Measurements from ENCODE around the gene ZNF35.

DNA sequence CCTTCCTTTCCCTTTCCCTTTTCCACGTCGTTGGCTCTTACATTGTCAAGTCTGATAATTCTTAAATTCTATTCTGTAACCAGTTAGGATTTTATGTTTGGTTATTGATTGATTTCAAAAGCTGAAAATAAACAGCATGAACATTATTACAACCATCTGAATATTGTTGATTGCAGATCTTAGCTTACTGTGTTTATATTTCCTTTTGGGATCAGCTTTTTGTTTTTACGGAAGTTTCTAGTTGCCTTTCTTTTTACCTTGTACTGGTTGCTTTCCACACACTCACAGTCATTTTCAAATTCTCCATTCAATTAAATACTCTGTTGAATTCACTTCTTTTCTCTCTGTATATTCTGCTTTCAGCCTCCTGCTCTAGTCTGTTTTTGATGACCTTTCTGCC, 16.6 kb downstream of the ZNF35 start:
- TF ChIP-seq TCF12 (IDR thresholded peaks at IDR 0.05), result no peak
- TF ChIP-seq, protein P1, sequence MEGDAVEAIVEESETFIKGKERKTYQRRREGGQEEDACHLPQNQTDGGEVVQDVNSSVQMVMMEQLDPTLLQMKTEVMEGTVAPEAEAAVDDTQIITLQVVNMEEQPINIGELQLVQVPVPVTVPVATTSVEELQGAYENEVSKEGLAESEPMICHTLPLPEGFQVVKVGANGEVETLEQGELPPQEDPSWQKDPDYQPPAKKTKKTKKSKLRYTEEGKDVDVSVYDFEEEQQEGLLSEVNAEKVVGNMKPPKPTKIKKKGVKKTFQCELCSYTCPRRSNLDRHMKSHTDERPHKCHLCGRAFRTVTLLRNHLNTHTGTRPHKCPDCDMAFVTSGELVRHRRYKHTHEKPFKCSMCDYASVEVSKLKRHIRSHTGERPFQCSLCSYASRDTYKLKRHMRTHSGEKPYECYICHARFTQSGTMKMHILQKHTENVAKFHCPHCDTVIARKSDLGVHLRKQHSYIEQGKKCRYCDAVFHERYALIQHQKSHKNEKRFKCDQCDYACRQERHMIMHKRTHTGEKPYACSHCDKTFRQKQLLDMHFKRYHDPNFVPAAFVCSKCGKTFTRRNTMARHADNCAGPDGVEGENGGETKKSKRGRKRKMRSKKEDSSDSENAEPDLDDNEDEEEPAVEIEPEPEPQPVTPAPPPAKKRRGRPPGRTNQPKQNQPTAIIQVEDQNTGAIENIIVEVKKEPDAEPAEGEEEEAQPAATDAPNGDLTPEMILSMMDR (IDR thresholded peaks at IDR 0.05), result no peak
- TF ChIP-seq, protein P2, sequence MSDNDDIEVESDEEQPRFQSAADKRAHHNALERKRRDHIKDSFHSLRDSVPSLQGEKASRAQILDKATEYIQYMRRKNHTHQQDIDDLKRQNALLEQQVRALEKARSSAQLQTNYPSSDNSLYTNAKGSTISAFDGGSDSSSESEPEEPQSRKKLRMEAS (IDR thresholded peaks at IDR 0.05; ENCODE audit: low read depth), result no peak
- no peak for TF ChIP-seq TAF1 (IDR thresholded peaks at IDR 0.05; ENCODE audit: borderline replicate concordance, low read depth, low read length)
- TF ChIP-seq TEAD4 (IDR thresholded peaks at IDR 0.05; ENCODE audit: borderline replicate concordance, insufficient read depth), result no peak
- TF ChIP-seq GATA2 (CRISPR knock-in tag; IDR thresholded peaks at IDR 0.05), result no peak
- TF ChIP-seq EP300 (IDR thresholded peaks at IDR 0.05; ENCODE audit: borderline replicate concordance in 1 of 2, low read depth in 1 of 2, low read length in 1 of 2), result no peak
- no peak for TF ChIP-seq SIN3A (IDR thresholded peaks at IDR 0.05; ENCODE audit: borderline replicate concordance, low read depth, low read length)
- TF ChIP-seq, protein P3, sequence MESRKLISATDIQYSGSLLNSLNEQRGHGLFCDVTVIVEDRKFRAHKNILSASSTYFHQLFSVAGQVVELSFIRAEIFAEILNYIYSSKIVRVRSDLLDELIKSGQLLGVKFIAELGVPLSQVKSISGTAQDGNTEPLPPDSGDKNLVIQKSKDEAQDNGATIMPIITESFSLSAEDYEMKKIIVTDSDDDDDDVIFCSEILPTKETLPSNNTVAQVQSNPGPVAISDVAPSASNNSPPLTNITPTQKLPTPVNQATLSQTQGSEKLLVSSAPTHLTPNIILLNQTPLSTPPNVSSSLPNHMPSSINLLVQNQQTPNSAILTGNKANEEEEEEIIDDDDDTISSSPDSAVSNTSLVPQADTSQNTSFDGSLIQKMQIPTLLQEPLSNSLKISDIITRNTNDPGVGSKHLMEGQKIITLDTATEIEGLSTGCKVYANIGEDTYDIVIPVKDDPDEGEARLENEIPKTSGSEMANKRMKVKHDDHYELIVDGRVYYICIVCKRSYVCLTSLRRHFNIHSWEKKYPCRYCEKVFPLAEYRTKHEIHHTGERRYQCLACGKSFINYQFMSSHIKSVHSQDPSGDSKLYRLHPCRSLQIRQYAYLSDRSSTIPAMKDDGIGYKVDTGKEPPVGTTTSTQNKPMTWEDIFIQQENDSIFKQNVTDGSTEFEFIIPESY (IDR thresholded peaks at IDR 0.05; ENCODE audit: borderline replicate concordance, low read depth), result no peak
- no peak for TF ChIP-seq JUND (IDR thresholded peaks at IDR 0.05)
- no peak for TF ChIP-seq POLR2AphosphoS5 (IDR thresholded peaks at IDR 0.05; ENCODE audit: low read depth, low read length)
- TF ChIP-seq CHD2 (IDR thresholded peaks at IDR 0.05; ENCODE audit: low read length, partially characterized antibody), result no peak
- TF ChIP-seq NRF1 (IDR thresholded peaks at IDR 0.05; ENCODE audit: low read depth, low read length), result no peak

Measured in SK-N-SH (cell line).